ENCODE data around the gene CRADD.

CRADD gene

GRCh38 chr12:93766796-93767523, 89.8 kb downstream of the CRADD start:
- Histone ChIP-seq H3K4me1 (peaks cover 23% of the 10 kb centered on the region), H3K9me3 (ENCODE audit: control insufficient read depth, low read length) (no peaks in the 10 kb centered on the region), H3K4me3 (ENCODE audit: low read depth, low read length) (no peak overlapping the region), H3K36me3 (ENCODE audit: control insufficient read depth, insufficient read depth, low read length) (no peaks in the 10 kb centered on the region), H2AFZ (peak overlapping the region; percentile 3), H3K27ac (peak overlapping the region; percentile 77), H3K9ac (no peak overlapping the region), H3K27me3 (ENCODE audit: control insufficient read depth, insufficient read depth, low read length) (no peaks in the 10 kb centered on the region), H3K79me2 (peaks cover 29% of the 10 kb centered on the region), H3K4me2 (ENCODE audit: low read length) (no peak overlapping the region)
- TF ChIP-seq CTCF (IDR thresholded peaks at IDR 0.05) = peak; percentile 71

GRCh38 chr12:93767524-93767863, 90.3 kb downstream of the CRADD start:
- H3K9ac ChIP-seq = no peak overlapping the region
- H3K27ac ChIP-seq = peak overlapping the region; percentile 77
- no peak for TF ChIP-seq CTCF (IDR thresholded peaks at IDR 0.05)
- no peaks in the 10 kb centered on the region for H3K9me3 ChIP-seq (ENCODE audit: control insufficient read depth, low read length)
- no peaks in the 10 kb centered on the region for H3K27me3 ChIP-seq (ENCODE audit: control insufficient read depth, insufficient read depth, low read length)
- H3K4me1 ChIP-seq = peaks cover 23% of the 10 kb centered on the region
- no peak overlapping the region for H3K4me3 ChIP-seq (ENCODE audit: low read depth, low read length)
- no peaks in the 10 kb centered on the region for H3K36me3 ChIP-seq (ENCODE audit: control insufficient read depth, insufficient read depth, low read length)
- no peak overlapping the region for H3K4me2 ChIP-seq (ENCODE audit: low read length)
- no peak overlapping the region for H2AFZ ChIP-seq
- H3K79me2 ChIP-seq = peaks cover 32% of the 10 kb centered on the region

GRCh38 chr12:93772003-93772700, 95.0 kb downstream of the CRADD start:
- H3K27ac ChIP-seq = no peak overlapping the region

GRCh38 chr12:93773122-93773871, 96.1 kb downstream of the CRADD start:
- Histone ChIP-seq H3K27ac (no peak overlapping the region), H3K9ac (no peak overlapping the region), H3K4me1 (peaks cover 25% of the 10 kb centered on the region), H3K4me3 (ENCODE audit: low read depth, low read length) (no peak overlapping the region), H3K27me3 (ENCODE audit: control insufficient read depth, insufficient read depth, low read length) (no peaks in the 10 kb centered on the region), H3K36me3 (ENCODE audit: control insufficient read depth, insufficient read depth, low read length) (no peaks in the 10 kb centered on the region), H3K9me3 (ENCODE audit: control insufficient read depth, low read length) (no peaks in the 10 kb centered on the region), H3K4me2 (ENCODE audit: low read length) (no peak overlapping the region), H3K79me2 (peaks cover 34% of the 10 kb centered on the region), H2AFZ (peak overlapping the region; percentile 33)
- TF ChIP-seq CTCF (IDR thresholded peaks at IDR 0.05) = no peak

More at GRCh38 chr12:93772003-93772700, 95.0 kb downstream of the CRADD start:
- Histone ChIP-seq H3K9ac (no peak overlapping the region), H3K27me3 (ENCODE audit: control insufficient read depth, insufficient read depth, low read length) (no peaks in the 10 kb centered on the region), H3K79me2 (peaks cover 37% of the 10 kb centered on the region), H3K4me2 (ENCODE audit: low read length) (no peak overlapping the region), H3K4me3 (ENCODE audit: low read depth, low read length) (no peak overlapping the region), H3K4me1 (peaks cover 25% of the 10 kb centered on the region), H3K36me3 (ENCODE audit: control insufficient read depth, insufficient read depth, low read length) (no peaks in the 10 kb centered on the region), H3K9me3 (ENCODE audit: control insufficient read depth, low read length) (no peaks in the 10 kb centered on the region), H2AFZ (peak overlapping the region; percentile 15)
- TF ChIP-seq CTCF (IDR thresholded peaks at IDR 0.05) = no peak

All from parathyroid adenoma (tissue), 2 donors.